Measurements from ENCODE around the gene PLAC8L1.

DNA sequence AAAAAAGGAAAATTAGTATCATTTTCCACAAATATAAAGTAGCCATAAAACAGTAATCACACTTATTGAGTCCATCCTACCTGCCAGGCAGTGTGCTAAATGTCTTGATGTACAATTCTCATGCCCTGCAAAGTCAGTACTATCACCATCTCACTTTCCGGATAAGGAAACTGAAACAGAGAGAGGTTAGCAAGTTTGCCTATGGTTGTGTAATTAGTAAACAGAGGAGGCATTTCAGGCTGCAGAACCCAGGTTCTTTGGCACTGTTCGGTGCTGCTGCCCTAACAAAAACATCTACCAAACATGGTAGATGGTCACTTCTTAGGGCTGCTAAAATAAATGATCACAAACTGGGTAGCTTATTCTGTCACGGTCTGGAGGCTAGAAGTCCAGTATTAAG is 22.6 kb downstream of the PLAC8L1 start:
- TF ChIP-seq CTCF (conservative IDR thresholded peaks at IDR 0.05; ENCODE audit: low read length): no peak
- no peak for TF ChIP-seq EZH2phosphoT487 (IDR thresholded peaks at IDR 0.05; ENCODE audit: borderline replicate concordance, low read depth, low read length)
